NCI-H1930 (cell line): ENCODE measurements around the gene LARGE1.
"Not testable (repeated sequence)": the region's sequence is repeated elsewhere in the genome, so short reads cannot be mapped to it uniquely, and the experiment has no call there.

ENCODE experiments used
- DNase-seq, 2 experiments: peaks; one replicate each; lab custom pipeline; 2025; lab: John Stamatoyannopoulos, UW

LARGE1 gene

GRCh38 chr22:33883961-33884808 is 36.1 kb downstream of the LARGE1 start:
- no peak for DNase-seq

- DNase-seq, result no peak
Observed at GRCh38 chr22:33883561-33883960, 36.7 kb downstream of the LARGE1 start.

GRCh38 chr22:33882991-33883390 is 37.3 kb downstream of the LARGE1 start:
- DNase-seq, result no peak

- no peak for DNase-seq
Observed at GRCh38 chr22:33880986-33881385, 39.3 kb downstream of the LARGE1 start.

GRCh38 chr22:33879796-33880195 is 40.5 kb downstream of the LARGE1 start:
- DNase-seq, result no peak

- no peak for DNase-seq
Observed at GRCh38 chr22:33875316-33875715, 45.0 kb downstream of the LARGE1 start.

- DNase-seq, result no peak
Observed at GRCh38 chr22:33874206-33874605, 46.1 kb downstream of the LARGE1 start.

- DNase-seq, result no peak
Observed at GRCh38 chr22:33873666-33874065, 46.6 kb downstream of the LARGE1 start.

- DNase-seq, result no peak
Observed at GRCh38 chr22:33873186-33873585, 47.1 kb downstream of the LARGE1 start.

- no peak for DNase-seq
Observed at GRCh38 chr22:33871935-33872334, 48.3 kb downstream of the LARGE1 start.

GRCh38 chr22:33869946-33870345 is 50.3 kb downstream of the LARGE1 start:
- DNase-seq, result no peak

- no peak for DNase-seq
Observed at GRCh38 chr22:33867971-33868370, 52.3 kb downstream of the LARGE1 start.

GRCh38 chr22:33867118-33867866 is 53.0 kb downstream of the LARGE1 start:
- no peak for DNase-seq

GRCh38 chr22:33866511-33866910 is 53.8 kb downstream of the LARGE1 start:
- no peak for DNase-seq

- DNase-seq, result no peak
Observed at GRCh38 chr22:33865996-33866395, 54.3 kb downstream of the LARGE1 start.

- no peak for DNase-seq
Observed at GRCh38 chr22:33865248-33865647, 55.0 kb downstream of the LARGE1 start.

GRCh38 chr22:33864723-33865130 is 55.5 kb downstream of the LARGE1 start:
- no peak for DNase-seq

GRCh38 chr22:33861216-33861875 is 58.9 kb downstream of the LARGE1 start:
- DNase-seq, result no peak

GRCh38 chr22:33860386-33860785 is 59.9 kb downstream of the LARGE1 start:
- no peak for DNase-seq

- DNase-seq, result no peak
Observed at GRCh38 chr22:33859311-33859710, 61.0 kb downstream of the LARGE1 start.

- DNase-seq, result not testable (repeated sequence)
Observed at GRCh38 chr22:33858653-33859052, 61.6 kb downstream of the LARGE1 start.

- not testable (repeated sequence) for DNase-seq
Observed at GRCh38 chr22:33857767-33858166, 62.5 kb downstream of the LARGE1 start.

GRCh38 chr22:33854724-33855123 is 65.6 kb downstream of the LARGE1 start:
- DNase-seq, result no peak
